CMK (cell line): ENCODE data around the gene TNN.
"Not testable (repeated sequence)": the region's sequence is repeated elsewhere in the genome, so short reads cannot be mapped to it uniquely, and the experiment has no call there.

Experiments used
- DNase-seq: peaks from one replicate; pipeline ENCODE4 v3.0.0-alpha.2; 2010; ENCODE audit warnings: low read depth

Gene TNN

GRCh38 chr1:175072099-175072951, 4.7 kb downstream of the TNN start:
- DNase-seq: no peak

- DNase-seq: no peak
These were observed 5.4 kb downstream of the TNN start for GRCh38 chr1:175073061-175073460.

- no peak for DNase-seq
These were observed 6.0 kb downstream of the TNN start for GRCh38 chr1:175073633-175074032.

DNA sequence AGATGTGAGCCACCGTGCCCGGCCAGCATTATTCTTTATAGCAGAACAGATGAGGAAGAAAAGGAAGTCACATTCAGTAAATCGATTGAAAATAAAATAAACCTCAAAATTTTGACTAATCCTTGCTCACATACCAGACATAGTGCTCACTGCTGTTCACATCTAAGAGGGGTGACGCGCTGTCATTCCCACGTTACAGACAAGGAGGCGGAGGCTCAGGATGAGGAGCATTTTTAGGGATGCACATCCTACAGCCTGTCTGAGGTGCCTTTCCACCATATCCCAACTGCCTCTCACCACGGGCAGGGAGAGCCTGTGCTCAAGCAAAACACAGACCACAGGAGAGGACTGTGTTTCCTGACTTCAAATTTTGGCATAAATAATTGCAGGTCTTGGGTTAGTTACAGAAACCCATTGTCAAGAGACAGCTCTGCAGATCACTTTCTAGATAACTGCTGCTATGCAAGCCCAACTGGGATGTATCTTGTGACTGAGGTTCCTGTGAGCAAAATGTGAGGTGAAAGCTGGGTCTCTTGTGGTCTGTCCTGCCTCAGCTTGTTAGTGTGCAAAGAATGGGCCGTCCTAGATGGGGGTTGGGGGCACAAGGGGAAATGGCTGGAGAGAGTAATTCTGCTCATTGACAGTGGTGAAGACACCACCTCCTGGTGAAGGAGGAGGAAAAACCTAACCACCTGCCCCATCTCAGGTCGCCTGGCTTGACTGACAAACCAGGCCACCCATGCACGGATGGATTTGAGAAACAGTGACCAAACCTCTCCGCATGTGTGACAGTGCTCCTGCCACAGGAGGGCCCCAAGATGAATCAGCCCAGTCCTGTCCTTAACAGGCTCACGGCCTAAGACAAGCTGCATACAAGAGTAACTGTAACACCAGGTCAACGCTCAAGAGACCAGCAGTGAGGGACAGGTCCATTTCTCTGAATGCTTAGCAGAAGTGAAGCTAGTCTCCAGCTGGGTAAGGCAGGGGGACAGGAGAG, 8.2 kb downstream of the TNN start:
- DNase-seq: no peak

GRCh38 chr1:175077356-175078030, 9.9 kb downstream of the TNN start:
- DNase-seq: no peak

GRCh38 chr1:175078629-175079028, 11.0 kb downstream of the TNN start:
- DNase-seq: no peak

GRCh38 chr1:175079338-175079737, 11.7 kb downstream of the TNN start:
- DNase-seq: no peak

DNA sequence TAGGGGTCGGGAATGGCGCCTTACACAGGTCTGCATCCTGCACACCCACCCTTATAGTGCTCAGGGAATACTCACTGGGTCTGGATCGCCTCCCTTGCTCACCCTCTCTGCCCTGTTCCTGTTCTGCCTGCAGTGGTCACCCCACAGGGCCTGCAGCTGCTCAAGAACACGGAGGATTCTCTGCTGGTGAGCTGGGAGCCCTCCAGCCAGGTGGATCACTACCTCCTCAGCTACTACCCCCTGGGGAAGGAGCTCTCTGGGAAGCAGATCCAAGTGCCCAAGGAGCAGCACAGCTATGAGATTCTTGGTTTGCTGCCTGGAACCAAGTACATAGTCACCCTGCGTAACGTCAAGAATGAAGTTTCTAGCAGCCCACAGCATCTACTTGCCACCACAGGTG, 12.4 kb downstream of the TNN start:
- no peak for DNase-seq

- DNase-seq: no peak
These were observed 14.3 kb downstream of the TNN start for GRCh38 chr1:175081983-175082382.

GRCh38 chr1:175088525-175088951, 20.9 kb downstream of the TNN start:
- no peak for DNase-seq

- DNase-seq: no peak
These were observed 21.6 kb downstream of the TNN start for GRCh38 chr1:175089136-175089718.

GRCh38 chr1:175090780-175091179, 23.1 kb downstream of the TNN start:
- no peak for DNase-seq

- DNase-seq: no peak
These were observed 27.0 kb downstream of the TNN start for GRCh38 chr1:175094626-175095025.

DNA sequence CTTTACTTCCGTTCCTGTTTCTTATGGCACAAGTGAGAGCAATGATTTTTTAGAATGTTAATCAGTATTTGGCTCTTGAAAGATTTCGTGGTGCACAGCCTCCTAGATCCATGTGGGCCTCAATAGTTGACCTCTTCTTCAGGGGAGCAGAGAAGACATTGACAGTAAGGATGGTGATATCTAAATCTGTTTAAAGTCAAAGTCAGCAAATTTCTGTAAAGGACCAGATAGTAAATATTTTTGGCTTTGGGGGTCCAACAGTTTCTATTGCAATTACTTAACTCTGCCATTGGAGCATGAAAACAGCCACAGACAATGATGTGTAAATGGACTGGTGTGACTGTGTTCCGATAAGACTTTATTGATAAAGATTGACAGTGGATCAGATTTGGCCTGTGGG, 27.4 kb downstream of the TNN start:
- no peak for DNase-seq

DNA sequence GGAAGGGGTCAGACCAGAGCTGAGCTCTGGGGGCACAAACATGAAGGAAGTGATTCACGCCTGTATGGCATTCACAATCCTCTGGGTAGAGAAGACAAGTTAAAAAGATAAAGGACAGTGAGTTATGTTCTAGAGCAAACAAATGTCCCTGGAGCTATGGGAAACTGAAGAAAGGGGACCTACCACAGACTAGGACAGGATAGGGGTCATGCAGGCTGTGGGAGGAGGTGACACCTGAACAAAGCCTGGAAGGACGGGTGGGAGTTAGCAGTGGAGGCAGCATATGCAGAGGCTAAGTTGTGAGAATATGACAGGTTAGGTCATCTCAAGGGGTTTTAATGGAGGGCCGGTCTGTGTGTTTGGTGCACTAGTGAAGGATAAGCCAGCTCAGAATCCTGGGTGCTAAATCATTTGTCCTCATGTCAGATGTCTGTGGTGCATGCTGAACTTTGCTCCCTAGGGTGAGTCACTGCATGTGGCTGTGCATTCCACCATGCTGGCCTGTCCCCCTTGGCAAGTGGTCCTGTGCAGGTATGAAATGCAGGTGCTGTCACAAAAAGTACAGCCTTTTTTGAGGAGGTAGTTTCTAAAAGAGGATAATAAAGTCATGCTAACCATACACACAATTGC, 28.5 kb downstream of the TNN start:
- DNase-seq: no peak

DNA sequence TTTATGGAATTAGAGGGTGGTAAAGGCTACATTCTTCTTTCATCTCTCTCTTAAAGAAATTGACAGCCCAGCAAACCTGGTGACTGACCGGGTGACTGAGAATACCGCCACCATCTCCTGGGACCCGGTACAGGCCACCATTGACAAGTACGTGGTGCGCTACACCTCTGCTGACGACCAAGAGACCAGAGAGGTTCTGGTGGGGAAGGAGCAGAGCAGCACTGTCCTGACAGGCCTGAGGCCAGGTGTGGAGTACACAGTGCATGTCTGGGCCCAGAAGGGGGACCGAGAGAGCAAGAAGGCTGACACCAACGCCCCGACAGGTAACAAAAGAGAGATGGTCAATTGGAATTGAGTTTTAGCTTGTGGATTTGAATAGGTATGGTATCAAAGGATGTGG, 29.7 kb downstream of the TNN start:
- DNase-seq: no peak

DNA sequence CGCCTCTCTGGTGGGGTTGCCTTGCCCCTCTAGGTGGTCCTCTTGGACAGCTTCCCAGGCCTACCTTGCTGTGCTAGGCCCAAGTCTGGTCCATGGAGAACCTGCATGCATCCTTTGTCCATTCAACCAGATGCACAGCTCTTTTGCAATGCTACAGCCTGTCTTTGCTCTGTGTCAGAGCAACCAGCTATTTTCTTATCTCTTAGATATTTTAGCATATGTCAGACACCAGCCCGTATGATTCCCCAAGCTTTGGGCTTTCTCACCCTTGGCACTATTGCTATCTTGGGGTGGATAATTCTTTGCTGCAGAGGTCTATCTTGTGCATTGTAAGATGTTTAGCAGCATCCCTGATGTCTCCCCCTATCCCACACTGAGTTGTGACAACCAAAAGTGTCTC, 32.3 kb downstream of the TNN start:
- DNase-seq: no peak

GRCh38 chr1:175102166-175102565, 34.5 kb downstream of the TNN start:
- not testable (repeated sequence) for DNase-seq

- DNase-seq: not testable (repeated sequence)
These were observed 38.9 kb downstream of the TNN start for GRCh38 chr1:175106536-175106935.

DNA sequence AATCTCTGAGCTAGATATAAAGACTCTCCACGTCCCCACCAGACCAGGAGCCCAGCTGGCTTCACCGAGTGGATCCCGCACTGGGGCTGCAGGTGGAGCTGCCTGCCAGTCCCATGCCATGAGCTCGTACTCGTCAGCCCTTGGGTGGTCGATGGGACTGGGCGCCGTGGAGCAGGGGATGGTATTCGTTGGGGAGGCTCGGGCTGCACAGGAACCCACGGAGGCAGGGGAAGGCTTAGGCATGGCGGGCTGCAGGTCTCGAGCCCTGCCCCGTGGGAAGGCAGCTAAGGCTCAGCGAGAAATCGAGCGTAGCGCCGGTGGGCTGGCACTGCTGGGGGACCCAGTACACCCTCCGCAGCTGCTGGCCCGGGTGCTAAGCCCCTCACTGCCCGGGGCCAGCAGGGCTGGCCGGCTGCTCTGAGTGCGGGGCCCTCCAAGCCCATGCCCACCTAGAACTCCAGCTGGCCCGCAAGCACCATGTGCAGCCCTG, 40.7 kb downstream of the TNN start:
- DNase-seq: not testable (repeated sequence)

DNA sequence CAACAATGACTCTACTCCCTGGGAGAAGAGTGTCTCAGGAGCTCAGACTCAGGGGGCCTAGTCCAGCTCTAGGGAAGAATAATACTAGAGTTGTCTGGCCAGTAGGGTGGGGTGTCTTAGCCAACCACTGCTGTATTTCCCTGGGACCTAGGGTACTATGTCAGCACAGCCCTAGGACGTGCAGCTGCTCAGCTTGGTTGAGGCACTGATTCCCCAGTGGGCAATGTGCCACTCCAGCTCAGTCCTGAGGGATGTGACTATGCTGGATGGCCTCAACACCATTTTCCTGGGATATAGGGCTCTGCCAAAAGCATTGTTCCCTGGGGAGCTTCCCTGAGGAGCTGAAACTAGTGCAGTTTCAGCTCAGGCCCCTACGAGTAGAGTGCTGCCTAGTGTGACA, 47.4 kb downstream of the TNN start:
- DNase-seq: no peak
